GM12878 (cell line): ENCODE measurements around the gene UEVLD. TPM values are rescaled to one million over a fixed set of nuclear protein-coding genes. Genes with fewer than 3 reads are reported as not detected.
A peak's percentile ranks its signal among the peaks of the same experiment; 100 is the strongest.

Source experiments
- ATAC-seq: fragments of 200-7000 bp; cut with Tn5 transposase; 3 replicates; pipeline ENCODE4 v1.9.1; 2020; ENCODE audit warnings: mild to moderate bottlenecking, moderate library complexity
- BruUV-seq: library from RNA; stranded (reverse); fragments of 400-500 nt; replicated peaks from 2 replicates; lab custom pipeline; 2021; lab: Mats Ljungman, UMichigan
- CTCF ChIA-PET: fragments of 300-600 bp; sonication (Branson Sonifier 250); formaldehyde crosslinking; extraction: SDS; loops from one replicate; lab custom pipeline; 2021; ENCODE audit warnings: inconsistent platforms; lab: Yijun Ruan, JAX
- POLR2A ChIA-PET: fragments of 350-600 bp; formaldehyde crosslinking; extraction: SDS; loops from one replicate; lab custom pipeline; 2021; ENCODE audit warnings: inconsistent platforms; lab: Charles Lee
- RAD21 ChIA-PET: fragments of 300-600 bp; sonication (Branson Sonifier 250); formaldehyde crosslinking; loops from one replicate; lab custom pipeline; 2023; ENCODE audit warnings: antibody characterized with exemption; ENCODE audit not compliant: unreplicated experiment; lab: Charles Lee
- SMC1A ChIA-PET: fragments of 300-600 bp; sonication (Branson Sonifier 250); formaldehyde crosslinking; loops from one replicate; lab custom pipeline; 2023; ENCODE audit not compliant: unreplicated experiment, uncharacterized antibody; lab: Charles Lee
- DNase-seq: peaks from one replicate; pipeline ENCODE4 v3.0.0-alpha.2; 2011; ENCODE audit warnings: low read depth, low spot score
- FAIRE-seq: peaks from 3 replicates; lab custom pipeline; 2011; peaks lifted over from hg19 to GRCh38; lab: Jason Lieb, UNC
- H2AFZ ChIP-seq: 2 replicates; pipeline ENCODE4 v1.6.0; 2011; ENCODE audit warnings: low read depth, low read length, control low read depth; ENCODE audit not compliant: control insufficient read depth
- H3K27ac ChIP-seq: 2 replicates; pipeline ENCODE4 v1.5.1; 2011; ENCODE audit warnings: control low read depth; ENCODE audit not compliant: control insufficient read depth, insufficient read depth
- H3K27me3 ChIP-seq, 2 experiments: replicated peaks in 1 of 2; 2 replicates each; pipeline versions ENCODE4 v1.6.0 to v1.6.1; 2011; ENCODE audit warnings: low read length in 1 of 2; ENCODE audit not compliant: control insufficient read depth in 2 of 2, insufficient read depth in 2 of 2
- H3K36me3 ChIP-seq, 2 experiments: 2 replicates each; pipeline ENCODE4 v1.5.1; 2011; ENCODE audit warnings: low read length in 1 of 2; ENCODE audit not compliant: control insufficient read depth in 2 of 2, insufficient read depth in 2 of 2
- H3K4me1 ChIP-seq: 2 replicates; pipeline ENCODE4 v1.6.1; 2011; ENCODE audit warnings: mild to moderate bottlenecking, low read length, moderate library complexity, mixed read lengths; ENCODE audit not compliant: control insufficient read depth, insufficient read depth
- H3K4me2 ChIP-seq: 2 replicates; pipeline ENCODE4 v1.6.0; 2011; ENCODE audit warnings: control low read depth; ENCODE audit not compliant: control insufficient read depth, insufficient read depth
- H3K4me3 ChIP-seq: fragments of 200-600 bp; sonication (generic); 2 replicates; pipeline ENCODE4 v1.5.1; 2016
- H3K79me2 ChIP-seq: 2 replicates; pipeline ENCODE4 v1.6.0; 2011; ENCODE audit warnings: low read length; ENCODE audit not compliant: control insufficient read depth, insufficient read depth
- H3K9ac ChIP-seq: 2 replicates; pipeline ENCODE4 v1.8.0; 2011; ENCODE audit warnings: low read length, control low read depth, mixed read lengths; ENCODE audit not compliant: control insufficient read depth, insufficient read depth
- H3K9me3 ChIP-seq: replicated peaks from 3 replicates; pipeline ENCODE4 v1.5.1; 2011; ENCODE audit warnings: mild to moderate bottlenecking, low read length; ENCODE audit not compliant: control insufficient read depth, insufficient read depth
- H4K20me1 ChIP-seq: 2 replicates; pipeline ENCODE4 v1.6.0; 2011; ENCODE audit not compliant: control insufficient read depth, insufficient read depth
- ATF3 ChIP-seq: IDR thresholded peaks from 2 replicates; pipeline ENCODE4 v1.6.1; 2011; ENCODE audit warnings: low read depth, mild to moderate bottlenecking, low read length, moderate library complexity, borderline replicate concordance; ENCODE audit errors: extremely low read depth
- ATF7 ChIP-seq: fragments of 450-650 bp; IDR thresholded peaks from 2 replicates; pipeline ENCODE4 v1.6.1; 2016; ENCODE audit warnings: low read depth, mild to moderate bottlenecking
- BCL11A ChIP-seq: IDR thresholded peaks from 2 replicates; pipeline ENCODE4 v1.6.1; 2011; ENCODE audit warnings: low read depth, low read length
- CBFB ChIP-seq: IDR thresholded peaks from 2 replicates; pipeline ENCODE4 v1.6.1; 2016; ENCODE audit warnings: antibody characterized with exemption, low read depth
- CBX3 ChIP-seq: fragments of 200-600 bp; sonication (generic); IDR thresholded peaks from 2 replicates; pipeline ENCODE4 v1.6.1; 2016; ENCODE audit warnings: low read depth, borderline replicate concordance
- CBX5 ChIP-seq: sonication (generic); IDR thresholded peaks from 2 replicates; pipeline ENCODE4 v1.6.1; 2016; ENCODE audit warnings: low read depth, moderate library complexity, mild to moderate bottlenecking, inconsistent platforms
- CHD2 ChIP-seq: IDR thresholded peaks from 2 replicates; pipeline ENCODE4 v1.6.1; 2011; ENCODE audit warnings: low read depth, low read length, improper control_type of control experiment, borderline replicate concordance
- E2F8 ChIP-seq: fragments of 450-650 bp; IDR thresholded peaks from 2 replicates; pipeline ENCODE4 v1.6.1; 2018; ENCODE audit warnings: mild to moderate bottlenecking, low read depth, moderate library complexity; ENCODE audit not compliant: partially characterized antibody
- MTA2 ChIP-seq: fragments of 450-650 bp; IDR thresholded peaks from 2 replicates; pipeline ENCODE4 v1.6.1; 2016; ENCODE audit warnings: low read depth, mild to moderate bottlenecking, moderate library complexity
- MYC ChIP-seq: IDR thresholded peaks from 2 replicates; pipeline ENCODE4 v1.6.1; 2011; ENCODE audit warnings: mild to moderate bottlenecking, low read length, moderate library complexity, inconsistent platforms; ENCODE audit not compliant: insufficient read depth, insufficient replicate concordance, insufficient read length, severe bottlenecking
- NR2C2 ChIP-seq: IDR thresholded peaks from 2 replicates; pipeline ENCODE4 v1.6.1; 2011; ENCODE audit warnings: borderline replicate concordance, low read depth; ENCODE audit not compliant: control insufficient read depth, insufficient read length
- RAD21 ChIP-seq: IDR thresholded peaks from 2 replicates; pipeline ENCODE4 v1.6.1; 2011; ENCODE audit warnings: mild to moderate bottlenecking, low read depth, low read length, moderate library complexity; ENCODE audit not compliant: insufficient read depth
- SMARCA5 ChIP-seq: fragments of 450-650 bp; IDR thresholded peaks from 2 replicates; pipeline ENCODE4 v1.6.1; 2017; ENCODE audit warnings: mild to moderate bottlenecking
- ZBTB4 ChIP-seq: fragments of 450-650 bp; formaldehyde crosslinking; IDR thresholded peaks from 2 replicates; pipeline ENCODE4 v1.4.0; 2022; ENCODE audit warnings: mild to moderate bottlenecking, moderate library complexity
- WGBS: methylation state at CpG from one replicate; pipeline ENCODE4 v1.1.6; 2016; ENCODE audit warnings: low lambda C conversion rate; ENCODE audit not compliant: insufficient replicate concordance, insufficient coverage; ENCODE audit errors: missing lambda C conversion rate; 5-methylcytosine and 5-hydroxymethylcytosine counted together
- in situ Hi-C: fragments of 300-500 bp; cut with MboI; formaldehyde crosslinking; loops from 9 replicates; pipeline ENCODE4 v1.14.3; 2018; ENCODE audit warnings: mixed read lengths
- intact Hi-C: fragments of 100-400 bp; cut with micrococcal nuclease; formaldehyde crosslinking; loops from one replicate; pipeline ENCODE4 v1.14.2; 2022; ENCODE audit not compliant: unreplicated experiment
- polyA plus RNA-seq, 11 experiments: library from polyadenylated mRNA; depleted of rRNA in 4 of 11; unstranded in 6 of 11; stranded (reverse) in 5 of 11; fragments of >200 nt; fragmentation: Nextera tagmentation in 4 of 11; fragmentation: Illumina TruSeq in 1 of 11; extraction: Ambion mirVana in 4 of 11; extraction: Trizol in 1 of 11; gene quantifications; 1 replicate in 1 of 11; 2 replicates in 10 of 11; pipeline versions ENCODE4 v1.2.1 to v1.2.3, GENCODE V29; 2011 to 2016; ENCODE audit warnings: inconsistent platforms in 2 of 11, missing spikeins in 2 of 11, low read depth in 1 of 11
- total RNA-seq, 4 experiments: library from RNA; depleted of rRNA in 3 of 4; stranded (reverse); fragments of >200 nt in 3 of 4; fragmentation: Illumina TruSeq in 1 of 4; extraction: Trizol in 1 of 4; gene quantifications; 2 replicates each; pipeline versions ENCODE4 v1.2.1 to v1.2.3, GENCODE V29; 2013 to 2021

UEVLD gene
- total and polyA plus RNA-seq, 10 of the 15 experiments (the other 5 are each of a cell fraction or from before 2014, with no cell fraction given) = 6.5 to 16.3 (median 13.4) TPM

- TF ChIP-seq ATF3 = no peak
- TF ChIP-seq BCL11A = no peak
- TF ChIP-seq NR2C2 = no peak
- TF ChIP-seq ATF7 = no peak
- peak; percentile 82 for TF ChIP-seq CBFB
- no peak for TF ChIP-seq SMARCA5
- no peak for TF ChIP-seq CHD2
Observed at GRCh38 chr11:18617688-18618341, 29.3 kb upstream of the UEVLD start (continued).

- H3K9ac ChIP-seq = no peak overlapping the region; the same call in 1 of the 2 replicates
- ATAC-seq (peak; percentile 93), DNase-seq (peak; percentile 79), FAIRE-seq (peak; percentile 98)
- H3K4me3 ChIP-seq = peak overlapping the region; percentile 8; the same call in 1 of the 2 replicates
- no peaks in the 10 kb centered on the region for H3K9me3 ChIP-seq
- no TSS peak for BruUV-seq
- H4K20me1 ChIP-seq = 0 out of 2 replicates have a peak, but pooled peaks cover 2% of the 10 kb centered on the region
- H3K4me2 ChIP-seq = peak overlapping the region; percentile 49
- H3K36me3 ChIP-seq = peaks cover 13 to 20% of the 10 kb centered on the region in 2 experiments
- ChIA-PET SMC1A (interaction anchor here (0.6 to 13.9 kb wide), 13 partner anchors 10 to 159 kb away, joined by 3 to 188 read pairs (median 4); partner anchors contain the start of genes SPTY2D1 and UEVLD), POLR2A (interaction anchor here (1.3 to 2.4 kb wide), 3 partner anchors 13 to 89 kb away, joined by 4 to 28 read pairs (median 7); partner anchors contain the start of genes SPTY2D1 and TSG101), RAD21 (interaction anchor here (0.6 to 6.7 kb wide), 9 partner anchors 12 to 233 kb away, joined by 3 to 77 read pairs (median 4); partner anchors contain the start of genes SPTY2D1 and UEVLD), CTCF (interaction anchor here (1.1 to 6.7 kb wide), 8 partner anchors 9 to 115 kb away, joined by 3 to 80 read pairs (median 6); partner anchors contain the start of gene SPTY2D1)
- in situ Hi-C loops = no loop called here
- peaks cover 27% of the 10 kb centered on the region for H3K79me2 ChIP-seq
- WGBS = 44% methylated on average over 11 of the region's 11 CpGs
- H2AFZ ChIP-seq = no peak overlapping the region
- H3K27me3 ChIP-seq = no peaks in the 10 kb centered on the region
- H3K27ac ChIP-seq = peak overlapping the region; percentile 69
- H3K4me1 ChIP-seq = peaks cover 38% of the 10 kb centered on the region
- intact Hi-C loops = loop anchor here (1.0 kb wide), 1 partner anchor 18 kb away; the partner anchor contains the start of gene SPTY2D1
- no peak for TF ChIP-seq RAD21
- TF ChIP-seq CBX5 = no peak
- no peak for TF ChIP-seq MYC
- TF ChIP-seq ZBTB4 (CRISPR knock-in tag) = no peak
- TF ChIP-seq CBX3 = no peak
- TF ChIP-seq E2F8 = no peak
- TF ChIP-seq MTA2 = peak; percentile 89
Observed at GRCh38 chr11:18615628-18616392, 27.3 kb upstream of the UEVLD start.
